ENCODE data around the gene MYL3.
"Not testable (repeated sequence)": the region's sequence is repeated elsewhere in the genome, so short reads cannot be mapped to it uniquely, and the experiment has no call there.

MYL3 gene

DNA sequence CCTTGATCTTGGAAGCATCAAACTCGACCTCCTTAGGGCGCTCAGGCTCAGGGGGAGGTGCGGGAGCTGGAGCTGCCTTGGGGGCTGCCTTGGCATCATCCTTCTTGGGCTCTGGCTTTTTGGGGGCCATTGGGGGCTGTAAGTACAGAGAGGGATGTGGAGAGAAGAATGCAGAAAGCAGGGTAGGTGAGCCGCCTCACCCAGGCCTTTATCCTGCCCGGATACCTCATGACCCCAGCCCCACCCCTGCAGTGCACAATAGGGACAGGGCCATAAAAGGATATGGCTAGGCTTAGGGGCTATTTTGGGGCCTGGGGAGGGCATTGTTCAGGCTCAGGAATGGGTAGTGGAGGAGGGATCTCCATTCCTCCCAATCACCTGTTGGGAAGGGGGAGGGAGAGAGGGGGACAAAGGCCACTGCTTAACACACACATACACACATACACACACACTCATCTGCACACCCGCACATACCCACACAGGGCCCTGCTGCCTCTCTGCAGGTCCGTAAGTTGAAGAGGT, at the start of gene MYL3:
TSS of gene MYL3 (minus strand) at position 184 of the 522 bp plus-strand sequence. CDS start at position 130, 54 bp downstream.
- DNase-seq (ENCODE audit: low spot score) = no peak

GRCh38 chr3:46912986-46913385, 49.7 kb upstream of the MYL3 start:
- no peak for DNase-seq (ENCODE audit: low spot score)

- DNase-seq (ENCODE audit: low spot score) = not testable (repeated sequence)
Measured at GRCh38 chr3:46910914-46911313, 47.7 kb upstream of the MYL3 start.

- DNase-seq (ENCODE audit: low spot score) = no peak
Measured at GRCh38 chr3:46910166-46910760, 47.0 kb upstream of the MYL3 start.

DNA sequence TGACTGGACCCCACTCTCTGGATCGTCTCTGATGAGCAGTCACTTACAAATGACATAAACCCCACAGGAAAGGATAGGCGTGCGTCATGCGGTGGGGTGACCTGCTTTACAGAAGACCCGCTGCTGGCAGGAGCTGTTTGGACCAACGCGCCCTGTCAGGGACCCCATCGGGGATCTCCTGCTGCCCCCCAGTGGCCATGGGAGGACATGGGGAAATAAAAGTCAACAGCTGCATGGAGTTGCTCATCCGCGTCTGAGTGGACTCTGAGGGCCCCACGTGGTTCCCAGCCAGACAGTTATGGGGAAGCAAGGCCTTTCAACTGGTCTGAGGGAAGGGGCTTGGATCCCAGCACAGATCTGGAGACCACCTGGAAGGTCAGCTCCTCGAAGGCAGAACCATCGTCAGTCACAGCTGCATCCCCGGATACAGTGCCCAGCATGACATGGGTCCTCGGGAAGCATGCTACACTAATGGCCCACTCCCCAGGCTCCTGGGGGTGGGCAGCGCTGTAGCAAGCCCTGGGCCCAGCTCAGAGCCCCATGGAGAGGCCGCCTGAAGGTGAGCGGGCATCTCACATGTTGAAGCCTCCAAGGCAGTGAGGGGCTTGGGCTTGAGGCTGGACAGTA, 46.4 kb upstream of the MYL3 start:
- DNase-seq (ENCODE audit: low spot score) = peak; percentile 90

DNA sequence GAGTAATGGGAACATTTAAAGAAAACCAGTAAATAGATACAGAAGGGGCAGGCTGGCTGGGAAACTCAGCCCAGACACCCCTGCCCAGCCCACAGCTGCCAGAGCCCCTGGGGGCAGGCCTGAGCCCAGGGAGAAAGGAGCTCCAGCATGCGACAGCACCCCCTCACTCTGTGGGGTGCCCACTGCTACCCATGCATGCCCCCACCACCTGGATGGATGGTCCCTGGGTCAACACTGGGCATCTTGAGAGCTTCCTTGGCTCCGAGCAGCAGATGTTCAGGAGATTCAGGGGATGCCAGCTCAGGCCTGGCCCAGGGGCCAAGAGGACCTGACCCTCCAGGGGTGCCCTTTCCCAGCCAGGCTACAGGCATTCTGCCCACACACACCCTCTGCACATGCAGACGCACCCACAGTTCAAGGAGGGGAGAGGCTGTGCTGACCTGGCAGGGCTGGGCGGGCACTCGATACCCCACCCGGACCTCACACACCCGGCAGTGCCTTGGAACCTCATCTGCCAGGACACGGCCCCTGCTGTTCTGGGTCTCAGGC, 45.8 kb upstream of the MYL3 start:
- no peak for DNase-seq (ENCODE audit: low spot score)

DNA sequence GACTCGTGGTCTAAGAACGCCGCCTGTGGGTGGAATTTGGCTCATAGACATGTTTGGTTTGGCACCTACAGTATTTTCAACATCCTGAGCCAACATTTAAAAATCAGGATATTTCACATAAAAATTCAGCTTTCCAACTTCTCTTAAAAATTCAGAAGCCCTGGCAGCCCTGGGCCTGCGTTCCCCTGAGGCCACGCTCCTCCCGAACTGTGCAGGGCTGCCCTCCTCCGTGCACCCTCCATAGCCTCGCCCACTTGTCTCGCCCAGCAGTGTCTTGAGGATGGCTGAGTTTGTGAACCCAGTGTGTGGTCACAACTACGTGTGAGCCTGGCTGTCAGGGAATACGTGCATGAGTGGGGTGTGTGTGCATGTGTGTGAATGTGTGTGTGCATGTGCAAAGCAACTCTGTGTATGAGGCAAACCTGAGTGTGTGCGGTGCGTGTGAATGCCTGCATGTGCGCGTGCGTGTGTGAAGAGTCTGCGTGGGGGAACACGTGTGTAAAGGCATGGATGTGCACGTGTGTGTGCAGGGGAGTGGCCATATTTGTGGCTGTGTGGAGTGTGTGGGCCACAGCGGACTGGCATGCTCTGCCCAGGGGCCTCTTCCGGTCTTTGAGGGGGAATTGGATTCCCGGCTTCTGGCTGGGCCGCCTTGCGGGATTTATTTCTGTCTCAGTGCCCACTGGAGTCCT, 45.2 kb upstream of the MYL3 start:
- DNase-seq (ENCODE audit: low spot score) = no peak

DNA sequence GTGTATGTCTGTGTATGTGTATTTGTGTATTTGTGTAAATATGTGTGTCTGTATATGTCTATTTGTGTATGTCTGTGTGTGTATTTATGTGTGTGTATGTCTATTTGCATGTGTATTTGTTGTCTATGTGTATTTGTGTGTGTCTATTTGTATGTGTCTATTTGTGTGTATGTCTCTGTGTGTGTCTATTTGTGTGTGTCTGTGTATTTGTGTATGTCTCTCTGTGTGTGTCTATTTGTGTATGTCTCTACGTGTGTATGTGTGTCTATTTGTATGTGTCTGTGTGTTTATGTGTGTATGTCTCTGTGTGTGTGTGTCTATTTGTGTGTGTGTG, 44.7 kb upstream of the MYL3 start:
- no peak for DNase-seq (ENCODE audit: low spot score)

DNA sequence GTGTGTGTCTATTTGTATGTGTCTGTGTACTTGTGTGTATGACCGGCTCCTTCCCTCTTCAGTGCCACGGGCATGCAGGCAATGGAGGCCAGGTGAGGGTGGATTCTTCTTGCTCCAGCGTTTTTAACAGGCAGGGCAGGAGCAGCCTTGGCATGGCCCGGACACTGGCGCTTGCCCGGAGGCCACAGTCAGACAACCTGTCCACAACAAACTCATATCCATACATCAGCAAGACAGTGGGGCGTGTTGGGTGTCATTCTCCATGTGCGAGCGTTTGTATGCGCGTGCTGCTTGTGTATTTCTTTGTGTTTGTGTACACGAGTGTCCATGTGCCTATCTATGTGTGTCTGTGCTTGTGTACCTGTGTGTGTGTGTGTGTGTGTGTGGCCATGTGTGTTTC, 44.0 kb upstream of the MYL3 start:
- no peak for DNase-seq (ENCODE audit: low spot score)

DNA sequence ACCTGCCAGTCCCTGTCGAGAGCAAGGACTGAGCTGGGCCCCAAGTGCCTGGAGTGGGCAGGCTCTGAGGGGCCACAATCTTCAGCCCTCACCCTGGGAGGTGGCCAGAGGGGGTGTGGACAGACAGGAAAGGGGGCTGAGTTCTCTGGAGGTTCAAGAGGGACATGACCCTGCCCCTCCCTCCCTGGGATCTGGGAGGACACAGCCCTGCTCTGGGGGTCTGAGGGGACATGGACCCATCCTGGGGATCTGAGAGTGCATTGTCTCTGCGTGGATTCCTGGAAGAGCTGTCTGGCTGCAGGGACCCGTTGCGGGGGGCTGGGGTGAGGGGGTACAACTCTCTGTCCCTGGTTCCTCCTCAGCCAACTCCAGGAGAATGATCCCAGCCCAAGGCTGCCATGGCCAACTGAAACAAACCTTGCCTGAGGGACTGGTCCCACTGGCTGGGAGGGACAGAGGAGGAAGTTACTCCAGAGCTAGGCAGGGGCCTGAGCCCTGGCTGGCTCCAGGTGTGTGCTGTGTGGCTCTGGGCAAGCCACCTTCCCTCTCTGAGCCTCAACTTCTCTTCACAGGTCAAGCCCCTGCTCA, 43.3 kb upstream of the MYL3 start:
- DNase-seq (ENCODE audit: low spot score) = no peak

GRCh38 chr3:46905661-46906451, 42.6 kb upstream of the MYL3 start:
- DNase-seq (ENCODE audit: low spot score) = no peak

DNA sequence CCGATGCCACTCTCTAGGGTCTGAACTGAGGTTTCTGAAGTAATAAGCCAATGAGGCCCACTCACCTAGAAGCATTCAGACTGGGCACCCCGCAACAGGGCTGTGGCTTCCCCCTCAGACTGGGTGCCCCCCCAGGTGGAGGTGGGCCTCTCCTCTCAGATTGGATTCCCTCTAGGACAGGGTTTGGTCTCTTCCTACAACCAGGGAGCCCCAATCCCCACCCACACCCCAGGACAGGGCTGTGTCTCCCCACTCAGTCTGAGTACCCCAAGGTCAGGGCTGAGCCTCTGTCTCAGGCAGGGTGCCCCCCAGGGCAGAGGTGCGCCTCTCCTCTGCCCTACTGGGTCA, 41.9 kb upstream of the MYL3 start:
- no peak for DNase-seq (ENCODE audit: low spot score)

DNA sequence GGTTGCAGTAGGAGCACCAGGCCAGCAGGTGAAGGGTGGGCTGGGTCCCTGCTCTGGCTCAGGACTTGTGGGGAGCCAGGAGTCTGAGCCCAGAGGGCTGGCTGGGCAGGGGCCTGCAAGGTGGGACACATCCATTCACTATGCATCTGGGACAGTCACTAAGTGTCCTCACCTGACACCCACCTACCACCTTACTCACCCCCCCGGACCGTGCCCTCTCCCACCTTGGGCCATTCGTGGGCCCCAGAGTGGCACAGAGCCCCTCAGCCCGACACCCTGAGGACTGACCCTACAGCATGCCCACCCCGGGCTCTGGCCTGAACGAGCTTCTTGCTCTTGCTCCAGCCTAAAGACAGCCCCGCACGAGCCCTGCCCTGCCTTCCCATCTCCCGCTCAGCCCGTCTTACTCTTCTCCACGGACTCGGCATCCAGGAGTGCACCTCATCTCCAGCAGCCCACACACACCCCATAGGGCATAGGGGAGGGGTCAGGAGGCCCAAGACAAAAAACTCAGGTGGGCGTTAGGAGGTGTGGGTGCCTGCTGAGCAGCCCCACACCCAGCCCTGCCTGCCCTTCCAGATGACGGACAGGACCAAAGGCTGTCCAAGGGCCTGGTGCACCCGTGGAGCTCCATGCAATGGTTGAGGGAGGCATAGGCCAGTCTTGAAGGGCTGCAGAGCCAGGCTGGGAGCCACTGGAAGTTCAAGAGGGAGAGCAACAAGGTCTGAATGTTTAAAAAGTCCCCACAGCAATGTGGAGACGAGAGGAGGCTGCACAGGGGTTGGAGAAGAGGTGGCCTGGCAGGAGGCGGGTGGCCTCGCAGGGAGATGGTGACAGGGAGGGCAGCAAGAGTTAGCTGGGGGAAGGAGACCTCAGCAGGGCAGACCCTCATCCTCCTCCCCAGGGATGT, 41.3 kb upstream of the MYL3 start:
- no peak for DNase-seq (ENCODE audit: low spot score)

DNA sequence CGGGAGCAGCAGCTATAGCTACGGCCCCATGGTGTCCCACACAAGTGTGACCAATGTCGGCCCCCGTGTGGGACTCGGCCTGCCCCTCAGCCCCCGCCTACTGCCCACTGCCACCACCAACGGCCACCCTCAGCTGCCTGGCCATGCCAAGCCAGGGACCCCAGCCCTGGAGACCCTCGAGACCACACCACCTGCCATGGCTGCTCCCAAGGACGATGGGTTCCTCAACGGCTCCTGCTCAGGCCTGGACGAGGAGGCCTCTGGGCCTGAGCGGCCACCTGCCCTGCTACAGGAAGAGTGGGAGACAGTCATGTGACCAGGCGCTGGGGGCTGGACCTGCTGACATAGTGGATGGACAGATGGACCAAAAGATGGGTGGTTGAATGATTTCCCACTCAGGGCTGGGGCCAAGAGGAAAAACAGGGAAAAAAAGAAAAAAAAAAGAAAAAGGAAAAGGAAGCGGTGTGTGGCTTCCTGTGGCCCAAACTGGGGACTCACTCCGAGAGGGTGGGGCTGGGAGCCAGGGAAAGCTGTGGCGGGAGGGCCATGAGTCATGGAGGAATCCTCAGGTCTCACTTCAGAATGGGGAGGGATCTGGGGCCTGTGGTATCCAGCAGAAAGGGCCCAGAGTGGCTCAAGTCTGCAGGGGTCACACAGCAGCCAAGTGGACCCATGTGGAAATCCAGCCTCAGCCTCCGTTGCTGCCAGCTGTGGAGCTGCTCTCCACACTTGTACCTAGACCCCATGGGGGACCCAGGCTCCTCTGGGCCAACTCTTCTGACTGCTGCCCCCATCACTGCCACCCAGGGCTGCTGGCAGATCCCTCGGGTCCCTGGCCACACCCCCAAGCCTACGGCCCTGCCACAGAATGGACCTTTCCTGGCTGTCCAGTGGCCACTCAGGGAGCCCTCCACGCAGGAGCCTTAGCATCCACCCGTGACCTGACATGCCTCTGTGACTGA, 40.4 kb upstream of the MYL3 start:
- no peak for DNase-seq (ENCODE audit: low spot score)

GRCh38 chr3:46902188-46902631, 39.0 kb upstream of the MYL3 start:
- DNase-seq (ENCODE audit: low spot score) = no peak

GRCh38 chr3:46901591-46902187, 38.4 kb upstream of the MYL3 start:
- DNase-seq (ENCODE audit: low spot score) = no peak

GRCh38 chr3:46901061-46901460, 37.8 kb upstream of the MYL3 start:
- no peak for DNase-seq (ENCODE audit: low spot score)

- no peak for DNase-seq (ENCODE audit: low spot score)
Measured at GRCh38 chr3:46900356-46900755, 37.1 kb upstream of the MYL3 start.

DNA sequence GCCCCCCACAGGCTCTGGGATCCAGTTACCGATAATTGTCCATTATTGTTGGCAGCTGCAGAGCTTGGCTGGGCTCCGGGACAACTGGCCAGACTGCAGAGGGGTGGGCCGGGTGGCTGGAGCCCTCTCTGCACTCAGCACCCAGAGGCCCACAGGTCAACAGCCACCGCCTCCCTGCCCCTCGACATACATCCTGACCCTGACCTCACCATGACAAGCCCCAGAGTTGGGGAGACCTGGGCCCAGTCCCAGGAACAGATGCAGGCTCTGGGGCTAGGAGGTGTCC, 36.7 kb upstream of the MYL3 start:
- DNase-seq (ENCODE audit: low spot score) = no peak

All from COLO829 (cell line).